Measurements from ENCODE around the gene WRAP53.

The WRAP53 gene

DNA sequence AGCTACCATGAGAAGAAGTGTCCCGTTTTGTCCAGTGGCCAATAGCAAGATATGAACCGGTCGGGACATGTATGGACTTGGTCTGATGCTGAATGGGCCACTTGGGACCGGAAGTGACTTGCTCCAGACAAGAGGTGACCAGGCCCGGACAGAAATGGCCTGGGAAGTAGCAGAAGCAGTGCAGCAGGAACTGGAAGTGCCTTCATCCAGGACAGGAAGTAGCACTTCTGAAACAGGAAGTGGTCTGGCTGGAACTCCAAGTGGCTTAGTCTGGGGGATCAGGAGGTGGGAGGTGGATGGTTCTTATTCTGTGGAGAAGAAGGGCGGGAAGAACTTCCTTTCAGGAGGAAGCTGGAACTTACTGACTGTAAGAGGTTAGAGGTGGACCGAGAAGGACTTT, 22.0 kb downstream of the WRAP53 start:
- DNase-seq, result no peak

DNA sequence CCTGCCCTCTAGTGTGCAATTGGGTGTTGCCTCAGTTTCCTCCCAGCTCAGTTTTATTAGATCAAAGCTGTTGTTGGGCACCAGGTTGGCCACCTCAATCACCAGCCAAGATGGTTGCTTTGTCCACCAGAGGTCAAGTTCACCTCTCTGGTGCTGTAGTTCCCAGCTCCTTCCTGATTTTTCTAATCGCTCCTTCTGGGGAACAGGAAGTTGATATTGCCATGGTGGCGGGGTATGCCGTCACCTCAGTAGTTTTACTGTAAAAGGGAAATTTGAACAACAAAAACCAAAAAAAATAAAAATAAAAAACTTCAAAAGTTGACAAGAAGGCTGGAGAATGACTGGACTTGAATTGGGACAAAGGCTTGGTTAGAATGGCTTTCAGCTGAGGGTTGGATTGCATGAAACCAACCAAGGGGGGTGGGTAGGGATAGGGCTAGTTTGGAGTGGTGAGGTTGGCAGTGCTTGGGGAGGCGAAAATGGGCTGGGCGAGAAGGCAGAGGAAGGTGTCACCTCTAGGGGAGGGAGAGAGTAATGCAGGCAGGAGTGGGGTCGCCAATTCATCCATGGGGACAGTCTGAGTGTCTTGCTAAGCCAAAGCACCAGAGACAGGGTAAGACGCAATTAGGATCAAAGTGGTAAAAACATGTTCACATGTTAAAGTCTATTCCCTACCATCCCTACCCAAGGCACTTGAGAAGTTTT, 22.9 kb downstream of the WRAP53 start:
- no peak for DNase-seq

DNA sequence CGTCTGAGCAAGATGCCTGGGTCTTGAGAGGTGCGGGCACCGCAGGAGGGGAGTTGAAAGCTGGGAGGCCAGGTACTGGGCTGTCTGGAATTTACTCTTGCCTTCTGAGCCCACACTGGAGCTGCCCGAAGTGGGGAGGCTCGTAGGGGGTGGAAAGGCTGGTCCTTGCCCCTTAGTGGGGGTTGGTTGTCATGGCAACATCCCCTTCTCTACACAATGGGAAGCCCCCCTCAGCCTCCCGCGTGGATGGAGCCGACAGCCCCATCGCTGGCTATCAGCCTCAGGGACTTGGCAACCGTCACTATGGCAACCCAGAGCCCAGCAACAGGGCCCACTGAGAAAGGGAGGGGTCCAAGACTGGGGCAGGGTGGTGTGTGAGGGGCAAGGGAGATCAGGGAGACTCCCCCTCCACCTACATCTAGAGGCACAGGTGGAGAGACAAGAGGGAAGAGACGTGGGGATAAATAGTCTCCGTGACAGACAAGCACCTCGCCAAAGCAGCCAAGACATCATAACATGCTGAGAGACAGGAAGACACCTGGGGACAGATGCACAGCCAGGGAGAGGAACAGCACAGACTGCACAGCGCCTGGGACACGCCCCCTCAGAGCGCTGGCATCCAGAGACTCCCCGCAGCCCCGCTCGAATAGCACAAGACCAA, 24.0 kb downstream of the WRAP53 start:
- no peak for DNase-seq

DNA sequence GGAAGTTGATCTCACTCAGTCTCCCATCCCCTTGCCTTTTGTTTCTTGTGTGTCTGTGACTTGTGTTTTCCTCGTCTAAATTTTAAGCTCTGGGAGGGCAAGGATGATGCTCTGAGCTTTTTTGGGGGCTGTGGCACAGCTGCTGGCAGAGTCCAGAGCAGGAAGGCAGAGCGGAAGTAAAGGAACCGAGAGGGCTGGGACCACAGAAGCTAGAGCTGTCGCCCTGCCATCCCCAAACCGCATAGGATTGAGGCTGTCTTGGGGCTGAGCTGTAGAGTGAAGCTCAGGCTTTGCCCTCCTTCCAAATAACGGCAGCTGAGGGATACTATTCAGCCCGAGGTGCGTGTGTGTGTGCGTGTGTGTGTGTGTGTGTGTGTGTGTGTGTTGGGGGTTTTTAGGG, 25.5 kb downstream of the WRAP53 start:
- no peak for DNase-seq

DNA sequence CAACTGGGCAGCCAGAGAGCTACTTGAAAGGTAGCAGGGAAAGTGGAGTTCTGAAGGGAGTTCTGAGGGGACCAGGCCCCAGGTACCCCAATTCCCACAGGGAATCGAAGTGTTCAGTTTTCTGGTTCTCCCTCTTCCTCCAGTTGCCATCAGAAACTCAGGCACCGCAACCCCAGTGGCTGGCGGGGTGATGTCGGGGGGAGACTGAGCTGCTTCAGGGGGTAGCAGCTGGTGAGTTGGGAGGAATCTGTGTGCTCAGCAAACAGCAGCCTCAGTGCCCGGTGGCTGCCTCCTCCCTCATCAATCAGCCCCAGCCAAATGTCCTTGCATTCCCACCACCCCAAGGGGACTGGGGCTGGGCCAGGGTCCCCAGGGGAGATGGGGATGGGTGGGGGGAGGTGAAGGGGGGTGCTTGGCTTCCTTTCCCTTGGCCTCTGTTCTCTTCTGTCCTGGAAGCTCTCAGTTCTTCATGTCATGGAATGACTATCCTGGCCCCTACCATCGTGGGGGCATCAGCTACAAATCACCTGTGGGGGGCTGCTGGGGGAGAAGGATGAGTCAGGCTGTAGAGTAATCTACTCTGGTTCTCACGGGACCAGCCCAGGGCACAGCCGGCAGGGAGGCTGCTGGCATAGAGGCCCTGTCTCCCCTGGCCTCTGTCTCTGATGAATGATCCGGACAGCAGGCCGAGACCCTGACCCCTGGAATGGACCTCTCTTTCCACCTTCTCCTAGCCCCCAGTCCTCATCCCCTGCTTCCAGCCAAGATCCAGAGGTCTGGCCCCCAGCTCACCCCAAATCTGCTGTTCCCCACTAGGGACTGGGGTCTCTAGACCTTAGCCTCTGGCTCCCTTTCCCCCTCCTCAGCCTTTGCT, 26.7 kb downstream of the WRAP53 start:
- DNase-seq, result no peak

DNA sequence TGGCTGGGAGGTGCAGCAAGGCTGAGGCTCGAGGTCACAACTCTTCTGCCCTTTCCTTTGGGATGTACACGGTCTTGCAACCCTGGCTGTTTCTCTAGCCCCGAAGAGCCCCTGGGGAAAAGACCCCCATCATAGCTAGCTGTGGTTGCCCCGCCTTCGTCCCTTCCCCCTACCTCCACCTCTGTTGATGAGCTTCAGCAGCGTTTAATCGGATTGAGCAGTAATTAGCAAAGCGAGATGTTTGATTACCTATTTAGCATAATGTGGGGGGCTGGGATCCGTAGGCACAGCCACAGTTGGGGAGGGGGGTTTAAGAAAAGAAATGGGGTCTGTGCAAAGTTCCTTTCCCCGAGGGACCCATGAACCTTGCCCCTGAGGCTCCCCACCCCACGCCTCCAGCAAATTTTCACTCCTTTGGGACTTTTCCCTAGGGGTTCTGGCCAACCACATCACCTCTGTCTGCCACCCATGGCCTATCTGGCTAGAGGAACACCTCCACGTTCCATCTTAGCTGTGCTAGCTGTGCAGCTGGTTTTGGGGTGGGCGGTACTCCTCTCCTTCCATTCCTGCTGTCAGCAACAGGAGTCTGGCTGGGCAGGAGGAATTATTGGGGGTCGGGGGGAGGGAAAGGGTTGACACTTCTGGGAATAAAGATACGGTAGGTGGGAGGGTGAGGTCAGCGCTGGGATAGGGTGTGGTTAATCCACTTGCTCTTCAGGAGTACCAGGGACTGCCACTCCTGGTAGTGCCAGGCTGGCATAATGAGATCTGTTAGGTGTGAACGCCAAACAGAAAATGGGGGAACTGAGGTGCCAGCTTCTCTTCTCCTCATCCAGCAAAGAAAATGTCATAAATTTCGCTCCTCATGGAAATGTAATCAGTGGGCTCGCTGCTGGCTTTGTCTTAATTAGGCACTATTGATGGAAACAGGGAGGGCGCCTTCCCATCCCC, 27.9 kb downstream of the WRAP53 start:
- no peak for DNase-seq

DNA sequence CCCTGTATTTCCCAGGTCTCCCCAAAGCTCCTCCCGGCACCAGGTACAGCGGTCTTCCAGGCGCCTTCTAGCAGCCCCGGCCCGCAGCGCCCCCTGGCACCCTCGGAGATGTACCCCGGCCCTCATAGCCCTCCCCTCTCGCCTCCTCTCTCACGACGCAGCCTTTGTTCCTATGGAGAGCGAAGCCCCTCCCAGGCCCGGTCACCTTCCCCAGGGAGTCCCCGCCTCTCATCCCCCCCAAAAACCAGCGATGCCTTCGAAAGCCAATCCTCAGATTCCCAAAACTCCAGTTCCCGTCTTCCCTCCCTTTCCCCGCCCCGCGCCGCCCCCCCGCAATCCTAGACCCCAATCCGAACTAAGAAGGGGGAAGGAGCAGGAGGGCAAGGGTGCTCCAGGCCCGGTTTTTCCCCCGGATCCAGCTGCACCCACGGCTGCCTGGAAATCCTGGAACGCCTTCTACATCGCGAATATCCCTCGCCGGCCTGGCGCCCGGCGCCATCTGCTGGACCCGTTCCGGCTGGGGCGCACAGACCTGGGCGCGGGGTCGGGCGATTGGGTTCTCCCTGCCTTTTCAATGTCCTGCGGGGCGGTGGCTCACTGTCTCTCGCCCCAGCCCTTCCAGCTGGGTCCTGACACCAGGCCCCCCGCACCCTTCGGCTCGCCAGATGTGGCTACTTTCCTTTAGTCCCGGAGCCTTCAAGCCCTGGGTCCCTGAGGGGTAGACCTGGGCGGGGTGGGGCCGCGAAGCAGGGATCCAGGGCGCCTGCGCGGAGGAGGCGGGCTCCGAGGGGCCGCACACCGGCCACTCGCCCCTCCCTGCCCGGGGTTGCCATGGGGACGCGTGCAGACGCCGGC, 28.9 kb downstream of the WRAP53 start, which contains the start of gene DNAH2:
TSS of gene DNAH2 (plus strand) at position 844 of the 855 bp plus-strand sequence. CDS start 1,991 bp downstream, outside the sequence.
- no peak for DNase-seq

DNA sequence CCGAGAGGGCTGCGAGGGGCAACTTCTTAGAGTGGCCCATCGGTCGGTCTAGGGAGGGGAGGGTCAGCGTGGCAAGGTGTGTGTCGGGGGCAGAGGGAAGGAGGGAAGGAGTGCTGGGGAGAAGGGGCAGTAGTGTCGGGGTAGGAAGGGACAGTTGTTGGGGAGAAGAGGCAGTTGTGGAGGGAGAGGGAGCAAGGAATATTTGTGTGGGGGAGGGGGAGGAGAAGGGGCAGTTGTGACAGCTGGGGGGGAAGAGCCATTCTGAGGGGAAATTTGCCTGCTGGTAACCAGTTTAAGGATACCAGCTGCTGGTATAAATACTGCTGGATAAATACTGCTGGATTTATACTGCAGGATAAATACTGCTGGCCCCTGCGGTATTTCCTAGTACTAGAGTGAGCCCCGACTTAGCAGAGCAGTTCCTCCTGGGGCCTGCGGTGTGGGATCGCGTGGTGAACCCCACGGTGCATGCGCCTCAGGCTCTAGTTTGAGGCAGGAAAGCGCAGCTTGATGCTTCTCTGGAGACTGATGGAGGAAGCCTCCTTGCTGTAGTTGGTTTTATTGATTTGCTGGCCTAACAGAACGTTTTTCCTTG, 29.6 kb downstream of the WRAP53 start:
- no peak for DNase-seq

DNA sequence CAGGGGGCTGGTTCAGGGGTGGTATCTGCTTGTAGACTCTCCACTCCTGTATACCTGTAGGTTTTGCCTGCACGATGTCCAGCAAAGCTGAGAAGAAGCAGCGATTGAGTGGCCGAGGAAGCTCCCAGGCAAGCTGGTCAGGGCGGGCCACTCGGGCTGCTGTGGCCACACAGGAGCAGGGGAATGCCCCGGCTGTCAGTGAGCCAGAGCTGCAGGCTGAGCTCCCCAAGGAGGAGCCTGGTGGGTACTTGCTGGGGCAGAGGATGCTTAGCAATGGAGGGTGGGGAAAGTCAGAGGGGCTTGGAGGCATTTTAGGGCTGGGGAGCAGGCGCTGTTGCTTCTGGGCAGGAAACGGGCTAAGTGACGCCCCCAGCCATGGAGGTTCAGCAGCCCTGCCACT, 31.4 kb downstream of the WRAP53 start:
- no peak for DNase-seq

DNA sequence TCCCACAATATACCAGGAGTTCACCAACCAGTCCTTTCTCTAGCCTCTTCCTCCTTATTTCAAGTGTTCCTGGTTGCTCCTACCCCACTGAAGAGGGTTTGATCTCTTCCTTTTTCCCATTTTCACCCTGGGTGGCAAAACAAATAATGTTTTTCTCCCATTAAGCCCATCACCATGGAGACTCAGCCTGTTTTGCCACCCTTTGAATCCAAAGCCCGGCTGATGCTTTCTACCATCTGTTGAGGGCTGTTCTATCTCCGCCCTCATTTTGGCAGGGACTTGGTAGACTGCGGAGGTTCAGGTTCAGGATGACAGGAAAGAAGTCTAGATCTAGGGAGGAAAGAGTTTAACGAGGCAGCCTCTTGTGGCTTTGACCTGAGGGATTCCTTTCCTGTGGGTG, 31.8 kb downstream of the WRAP53 start:
- no peak for DNase-seq

DNA sequence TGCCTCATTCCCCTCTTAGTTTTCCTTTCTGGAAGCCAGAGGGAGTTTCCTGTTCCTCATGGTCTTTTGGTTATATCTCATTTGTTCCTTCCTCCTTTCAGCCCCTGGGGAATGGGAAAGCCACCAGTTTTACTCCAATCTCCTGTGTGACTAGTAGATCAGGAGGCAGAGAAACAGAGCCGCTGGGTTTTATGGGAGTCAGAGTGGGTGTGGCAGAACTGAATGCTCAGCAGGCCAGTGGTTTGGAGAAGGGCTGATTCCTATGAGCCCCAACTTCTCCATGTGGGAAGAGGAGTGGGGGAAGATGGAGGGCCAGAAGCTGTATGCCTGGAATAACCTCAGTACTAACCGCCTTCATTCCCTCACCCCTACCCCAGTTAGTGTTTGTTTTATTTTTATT, 33.3 kb downstream of the WRAP53 start:
- DNase-seq, result no peak

DNA sequence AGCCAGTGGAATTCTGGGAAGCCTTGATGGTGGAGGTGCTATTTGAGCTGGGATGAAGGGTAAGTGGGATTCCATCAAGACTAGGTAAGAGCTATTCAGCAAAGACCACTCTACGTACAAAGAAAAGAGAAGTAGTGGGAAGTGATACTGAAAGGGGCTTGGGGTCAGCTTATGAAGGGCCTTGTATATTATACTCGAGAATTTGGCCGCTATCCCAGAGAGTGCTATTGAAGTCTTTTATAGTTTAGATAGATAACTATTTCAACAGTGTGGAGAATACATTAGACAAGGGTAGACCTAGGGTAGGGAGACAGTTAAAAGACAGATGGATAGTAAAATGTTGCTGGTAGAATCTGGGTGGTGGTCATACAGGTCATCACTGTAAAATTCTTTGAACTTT, 39.6 kb downstream of the WRAP53 start:
- DNase-seq, result no peak

DNA sequence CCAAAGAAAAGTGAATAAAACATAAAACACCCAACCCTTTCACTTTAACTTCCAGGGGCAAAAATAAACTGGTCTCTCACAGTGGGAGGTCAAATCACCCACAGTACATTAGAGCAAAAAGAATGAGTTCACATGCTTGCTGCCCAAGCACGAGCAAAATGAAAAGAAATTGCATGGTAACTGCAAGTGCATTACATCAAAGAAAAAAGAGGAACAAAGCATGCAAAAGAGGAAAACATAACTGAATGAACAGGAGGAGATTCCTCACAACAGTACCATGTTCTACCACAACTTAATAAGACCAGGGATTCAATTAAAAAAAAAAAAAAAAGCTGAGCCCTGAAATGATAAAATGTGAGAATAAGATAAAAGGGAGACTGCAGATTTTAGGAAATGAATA, 41.5 kb downstream of the WRAP53 start:
- DNase-seq, result no peak

DNA sequence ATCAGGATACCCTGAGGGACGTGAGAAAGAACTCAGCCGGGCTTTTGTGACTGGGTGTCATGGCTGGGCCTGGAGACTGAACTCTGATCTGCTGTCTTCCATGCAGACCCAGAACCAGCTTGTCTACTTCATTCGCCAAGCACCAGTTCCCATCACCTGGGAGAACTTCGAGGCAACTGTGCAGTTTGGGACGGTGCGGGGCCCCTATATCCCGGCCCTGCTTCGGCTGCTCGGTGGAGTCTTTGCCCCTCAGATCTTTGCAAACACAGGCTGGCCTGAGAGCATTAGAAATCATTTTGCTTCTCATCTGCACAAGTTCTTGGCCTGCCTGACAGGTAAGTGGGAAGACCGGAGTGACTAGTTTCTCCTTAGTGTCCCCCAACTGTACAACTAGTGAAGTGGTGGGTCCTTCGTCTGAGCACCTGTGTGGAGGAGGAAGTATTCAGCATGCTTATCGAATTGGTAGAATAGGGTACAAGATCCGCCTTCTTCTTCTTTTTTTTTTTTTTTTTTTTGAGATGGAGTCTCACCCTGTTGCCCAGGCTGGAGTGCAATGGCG, 44.8 kb downstream of the WRAP53 start:
- no peak for DNase-seq

DNA sequence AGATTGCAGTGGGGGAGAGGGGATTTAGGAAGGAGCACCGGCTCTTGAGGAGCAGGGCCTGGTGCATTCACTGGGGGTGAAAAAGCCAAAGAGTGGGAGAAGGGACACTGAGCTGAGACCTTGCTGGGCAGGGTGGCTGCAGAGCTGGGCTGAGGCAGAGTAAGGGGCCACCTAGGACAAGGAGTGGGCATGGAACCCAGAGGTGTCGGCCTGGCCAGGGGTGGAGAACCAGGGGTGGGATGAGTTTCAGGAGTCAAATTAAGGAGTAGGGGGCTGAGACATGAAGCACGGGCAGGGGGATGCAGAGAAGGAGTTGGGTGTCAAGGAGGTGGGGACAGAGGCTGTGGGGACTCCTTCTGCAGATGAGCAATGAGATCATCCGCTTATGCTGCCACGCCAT, 49.3 kb downstream of the WRAP53 start:
- DNase-seq, result no peak

DNA sequence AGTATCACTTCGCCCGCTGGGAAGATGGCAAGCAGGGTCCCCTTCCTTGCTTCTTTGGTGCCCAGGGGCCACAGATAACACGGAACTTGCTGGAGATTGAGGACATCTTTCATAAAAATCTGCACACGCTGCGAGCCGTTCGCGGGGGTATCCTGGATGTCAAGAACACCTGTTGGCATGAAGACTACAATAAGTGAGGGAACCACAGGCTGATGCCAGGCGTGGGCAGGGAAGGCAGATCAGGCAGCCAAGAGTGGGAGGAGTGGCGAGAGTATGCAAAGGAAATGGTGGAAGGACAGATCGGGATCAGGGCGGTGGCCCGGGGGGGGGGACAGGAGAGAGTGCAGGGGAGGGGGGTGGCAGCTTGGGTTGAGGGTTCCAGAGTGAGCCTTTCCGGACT, 51.5 kb downstream of the WRAP53 start:
- DNase-seq, result no peak

DNA sequence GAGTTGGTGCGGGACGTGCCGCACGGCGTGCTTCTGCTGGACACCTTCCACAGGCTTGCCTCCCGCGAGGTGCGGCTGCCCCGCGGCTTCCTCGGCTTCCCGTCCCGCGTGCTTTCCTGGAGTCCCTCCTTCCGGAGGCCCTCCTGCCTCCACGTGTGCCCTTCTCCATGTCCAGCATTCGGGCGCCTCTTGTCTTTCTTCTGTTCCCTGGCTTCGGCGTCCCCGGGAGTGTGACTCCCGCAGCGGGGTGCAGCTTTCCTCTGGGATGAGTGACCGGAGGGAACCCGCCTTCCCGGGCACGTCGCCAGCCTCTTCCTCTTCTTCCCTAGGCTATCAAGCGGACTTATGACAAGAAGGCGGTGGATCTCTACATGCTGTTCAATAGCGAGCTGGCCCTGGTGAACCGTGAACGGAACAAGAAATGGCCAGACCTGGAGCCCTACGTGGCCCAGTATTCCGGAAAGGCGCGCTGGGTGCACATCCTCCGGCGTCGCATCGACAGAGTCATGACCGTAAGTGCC, 52.3 kb downstream of the WRAP53 start:
- DNase-seq, result no peak

DNA sequence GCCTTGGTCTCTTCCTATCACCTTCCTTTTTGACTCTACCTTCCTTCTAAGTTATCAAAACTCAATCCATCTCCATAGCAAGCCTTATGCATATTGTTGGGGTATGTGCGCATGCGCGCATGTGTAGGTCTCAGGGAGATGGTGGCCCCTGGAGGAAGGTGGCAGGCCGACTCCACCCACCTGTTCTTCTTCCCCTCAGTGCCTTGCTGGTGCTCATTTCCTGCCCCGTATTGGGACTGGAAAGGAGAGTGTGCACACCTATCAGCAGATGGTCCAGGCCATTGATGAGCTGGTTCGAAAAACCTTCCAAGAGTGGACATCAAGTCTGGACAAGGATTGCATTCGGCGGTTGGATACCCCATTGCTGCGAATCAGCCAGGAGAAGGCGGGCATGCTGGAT, 54.5 kb downstream of the WRAP53 start:
- no peak for DNase-seq

DNA sequence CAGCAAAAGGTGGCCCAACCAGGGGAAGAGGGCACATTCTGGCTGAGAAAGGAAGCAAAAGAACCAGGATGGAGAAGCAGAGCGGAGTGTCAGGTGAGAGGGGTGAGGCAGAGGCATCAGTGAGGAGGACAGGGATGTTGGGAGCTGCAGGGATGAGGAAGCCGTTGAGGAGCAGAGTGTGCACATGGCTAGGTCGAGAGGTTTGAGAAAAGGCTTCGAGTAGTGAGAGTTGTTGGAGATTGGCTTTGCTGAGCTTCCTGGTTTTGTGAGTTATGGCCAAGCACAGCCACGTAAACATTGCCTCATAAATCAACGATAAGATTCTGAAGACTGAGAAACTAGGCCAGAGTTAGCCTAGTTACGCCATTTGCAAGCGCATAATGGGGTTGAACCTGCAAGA, 56.1 kb downstream of the WRAP53 start:
- DNase-seq, result no peak

DNA sequence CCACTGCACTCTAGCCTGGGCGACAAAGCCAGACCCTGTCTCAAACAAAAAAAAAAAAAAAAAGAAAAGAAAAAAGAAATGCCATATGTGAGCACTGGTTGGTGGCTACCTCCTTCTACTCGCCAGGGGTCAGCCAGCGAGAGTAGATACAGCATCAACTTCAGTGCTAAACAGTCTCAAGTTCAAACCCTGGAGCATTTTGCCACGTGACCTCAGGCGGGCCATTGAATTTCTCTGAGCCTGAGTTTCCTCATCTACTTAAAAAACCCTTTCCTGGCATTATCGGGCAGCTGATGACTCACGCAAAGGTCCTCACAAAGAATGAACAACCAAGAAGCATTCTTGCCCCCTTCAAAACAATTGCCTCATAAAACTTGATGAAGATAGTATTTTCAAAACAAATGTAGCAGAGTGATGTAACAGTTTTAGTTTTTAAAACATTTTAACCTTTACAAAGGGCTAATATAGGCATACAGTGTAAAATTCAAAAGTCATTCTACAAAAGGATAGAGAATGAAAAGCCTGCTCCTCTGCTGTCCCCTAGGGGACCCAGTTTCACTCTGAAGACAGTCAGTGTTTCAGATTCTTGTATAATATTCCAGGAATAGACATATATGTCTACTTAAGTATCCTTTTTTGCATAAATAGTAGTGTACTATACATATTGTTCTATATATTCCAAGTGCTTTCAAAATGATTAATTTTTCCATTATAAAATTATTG, 57.6 kb downstream of the WRAP53 start:
- DNase-seq, result no peak
